Lower leg skin (tissue), 3 donors: ENCODE measurements around the gene ROBO1.

Source experiments
- POLR2A ChIP-seq, 2 donors: fragments of 450-650 bp; IDR thresholded peaks; one replicate each; pipeline ENCODE4 v1.6.1; 2016 to 2017; ENCODE audit warnings: antibody characterized with exemption in 2 of 2, mild to moderate bottlenecking in 1 of 2, moderate library complexity in 1 of 2
- TF ChIP-seq, protein P1 (sequence below), 3 donors: fragments of 450-650 bp; IDR thresholded peaks; one replicate each; pipeline ENCODE4 v1.5.1; 2016; ENCODE audit warnings: antibody characterized with exemption in 3 of 3, mild to moderate bottlenecking in 3 of 3, moderate library complexity in 2 of 3

DNA sequence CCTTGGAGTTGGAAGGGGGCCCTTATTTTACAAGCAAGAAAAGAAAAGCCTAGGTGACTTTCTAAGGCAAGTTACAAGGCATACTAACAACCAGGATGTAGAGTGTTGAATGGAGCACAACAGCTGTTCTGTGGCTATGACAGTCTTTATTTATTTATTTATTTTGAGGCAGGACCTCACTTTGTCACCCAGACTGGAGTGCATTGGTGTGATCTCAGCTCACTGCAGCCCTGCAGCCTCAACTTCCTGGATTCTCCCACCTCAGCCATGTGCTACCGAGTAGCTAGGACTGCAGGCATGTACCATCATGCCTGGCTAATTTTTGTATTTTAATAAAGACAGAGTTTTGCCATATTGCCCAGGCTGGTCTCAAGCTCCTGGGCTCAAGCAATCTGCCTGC lies 973.4 kb downstream of the ROBO1 start:
- TF ChIP-seq, protein P1, sequence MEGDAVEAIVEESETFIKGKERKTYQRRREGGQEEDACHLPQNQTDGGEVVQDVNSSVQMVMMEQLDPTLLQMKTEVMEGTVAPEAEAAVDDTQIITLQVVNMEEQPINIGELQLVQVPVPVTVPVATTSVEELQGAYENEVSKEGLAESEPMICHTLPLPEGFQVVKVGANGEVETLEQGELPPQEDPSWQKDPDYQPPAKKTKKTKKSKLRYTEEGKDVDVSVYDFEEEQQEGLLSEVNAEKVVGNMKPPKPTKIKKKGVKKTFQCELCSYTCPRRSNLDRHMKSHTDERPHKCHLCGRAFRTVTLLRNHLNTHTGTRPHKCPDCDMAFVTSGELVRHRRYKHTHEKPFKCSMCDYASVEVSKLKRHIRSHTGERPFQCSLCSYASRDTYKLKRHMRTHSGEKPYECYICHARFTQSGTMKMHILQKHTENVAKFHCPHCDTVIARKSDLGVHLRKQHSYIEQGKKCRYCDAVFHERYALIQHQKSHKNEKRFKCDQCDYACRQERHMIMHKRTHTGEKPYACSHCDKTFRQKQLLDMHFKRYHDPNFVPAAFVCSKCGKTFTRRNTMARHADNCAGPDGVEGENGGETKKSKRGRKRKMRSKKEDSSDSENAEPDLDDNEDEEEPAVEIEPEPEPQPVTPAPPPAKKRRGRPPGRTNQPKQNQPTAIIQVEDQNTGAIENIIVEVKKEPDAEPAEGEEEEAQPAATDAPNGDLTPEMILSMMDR (IDR thresholded peaks at IDR 0.05) = no peak
- TF ChIP-seq POLR2A (IDR thresholded peaks at IDR 0.05) = no peak
